HCEC 1CT (cell line): ENCODE data around the gene VTCN1.
"Not testable (repeated sequence)": the region's sequence is repeated elsewhere in the genome, so short reads cannot be mapped to it uniquely, and the experiment has no call there.

Experiments
- DNase-seq: peaks from one replicate; pipeline ENCODE4 v3.0.0-alpha.2; 2017

Gene VTCN1

DNA sequence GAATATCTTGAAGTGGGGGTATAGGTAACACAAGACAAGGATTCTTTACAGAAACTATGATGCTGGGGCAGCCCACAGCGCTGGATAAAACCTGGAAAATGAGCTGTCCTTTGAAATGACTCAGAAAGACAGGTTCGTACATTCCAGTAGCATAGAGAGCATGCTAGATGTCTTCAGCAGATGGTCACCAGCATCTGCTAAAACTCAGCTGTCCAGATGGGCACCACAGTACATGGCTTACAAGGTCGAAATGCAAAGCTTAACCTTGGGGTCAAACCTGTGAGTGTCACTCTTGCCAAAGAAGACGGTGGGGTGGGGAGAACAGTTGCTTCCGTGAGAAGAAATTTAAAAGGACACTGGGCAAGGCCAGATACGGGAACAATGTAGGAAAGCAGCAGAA is 47.9 kb downstream of the VTCN1 start:
- no peak for DNase-seq

DNA sequence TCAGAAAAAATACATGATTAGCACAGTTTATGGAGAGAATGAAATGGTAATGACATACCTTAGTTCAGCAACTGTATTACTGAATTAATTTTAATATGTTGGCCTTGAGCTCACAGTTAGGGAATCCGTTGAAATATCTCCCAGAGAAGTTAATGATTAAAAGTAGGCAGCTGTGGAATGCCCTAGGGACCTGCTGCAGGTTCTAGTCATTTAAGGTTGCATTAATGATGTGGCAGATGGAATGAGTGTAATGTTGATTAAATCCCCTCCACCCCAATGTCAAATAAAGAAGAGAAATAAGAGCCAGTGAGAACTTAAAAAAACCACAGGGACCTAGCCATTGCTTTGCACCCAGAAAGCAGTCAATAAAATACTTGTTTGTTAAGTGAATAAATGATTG is 48.8 kb downstream of the VTCN1 start:
- no peak for DNase-seq

DNA sequence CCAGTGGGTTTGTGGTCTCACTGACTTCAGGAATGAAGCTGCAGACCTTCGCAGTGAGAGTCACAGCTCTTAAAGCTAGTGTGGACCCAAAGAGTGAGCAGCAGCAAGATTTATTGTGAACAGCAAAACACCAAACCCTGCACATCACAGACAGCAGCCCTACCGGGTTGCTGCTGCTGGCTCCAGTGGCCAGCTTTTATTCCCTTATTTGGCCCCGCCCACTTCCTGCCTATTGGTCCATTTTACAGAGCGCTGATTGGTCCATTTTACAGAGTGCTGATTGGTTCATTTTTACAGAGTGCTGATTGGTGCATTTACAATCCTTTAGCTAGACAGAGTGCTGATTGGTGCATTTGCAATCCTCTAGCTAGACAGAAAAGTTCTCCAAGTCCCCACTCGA is 59.4 kb downstream of the VTCN1 start:
- not testable (repeated sequence) for DNase-seq

DNA sequence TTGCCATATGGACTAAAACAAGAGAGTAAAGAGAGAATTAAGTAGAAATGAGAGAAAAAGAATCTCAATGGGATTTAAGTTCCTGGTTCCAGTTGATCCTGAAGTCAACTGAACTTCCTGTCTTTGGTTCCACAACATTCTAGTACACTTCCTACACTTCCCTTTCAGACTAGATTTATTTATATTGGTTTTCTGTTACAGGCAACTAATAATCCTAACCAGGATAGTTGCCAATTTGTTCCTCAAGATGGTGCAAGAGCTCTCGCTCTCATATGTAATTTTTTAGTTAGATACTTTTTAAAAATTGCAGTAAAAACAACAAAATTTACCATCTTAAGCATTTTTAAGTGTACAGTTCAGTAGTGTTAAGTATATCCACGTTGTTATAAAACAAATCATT is 60.4 kb downstream of the VTCN1 start:
- DNase-seq = peak; percentile 67

DNA sequence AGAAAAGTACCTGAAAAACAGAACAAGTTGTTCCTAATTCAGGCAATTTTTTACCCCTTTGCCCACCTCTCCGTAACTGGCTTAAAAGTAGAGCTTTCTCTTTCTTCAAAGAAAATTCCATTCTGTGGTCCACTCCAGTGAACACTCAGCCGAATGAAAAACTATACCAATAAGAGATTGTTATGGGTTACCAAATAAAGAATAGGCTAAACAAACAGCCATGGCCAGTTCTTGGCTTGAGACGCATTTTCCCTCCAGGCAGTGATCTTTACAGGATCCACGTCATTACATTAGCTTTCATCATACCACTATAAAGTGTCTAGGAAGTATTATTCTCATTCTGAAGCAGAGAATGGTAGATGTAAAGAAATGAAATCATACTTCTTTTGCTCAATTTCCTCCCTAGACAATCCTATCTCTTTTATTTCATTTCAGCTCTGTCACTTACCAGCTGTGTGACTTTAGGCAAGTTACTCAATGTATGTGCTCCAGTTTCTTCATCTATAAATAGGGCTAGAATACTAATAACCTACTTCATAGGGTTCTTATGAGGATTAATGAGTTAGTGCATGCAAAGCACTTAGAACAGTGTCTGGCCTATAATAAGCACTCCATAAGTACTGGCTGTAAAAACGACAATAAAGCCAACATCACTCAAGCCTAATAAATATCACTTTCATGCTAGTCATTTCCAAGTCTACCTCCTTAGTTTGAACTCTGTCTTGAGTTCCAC is 62.7 kb downstream of the VTCN1 start:
- DNase-seq = no peak

DNA sequence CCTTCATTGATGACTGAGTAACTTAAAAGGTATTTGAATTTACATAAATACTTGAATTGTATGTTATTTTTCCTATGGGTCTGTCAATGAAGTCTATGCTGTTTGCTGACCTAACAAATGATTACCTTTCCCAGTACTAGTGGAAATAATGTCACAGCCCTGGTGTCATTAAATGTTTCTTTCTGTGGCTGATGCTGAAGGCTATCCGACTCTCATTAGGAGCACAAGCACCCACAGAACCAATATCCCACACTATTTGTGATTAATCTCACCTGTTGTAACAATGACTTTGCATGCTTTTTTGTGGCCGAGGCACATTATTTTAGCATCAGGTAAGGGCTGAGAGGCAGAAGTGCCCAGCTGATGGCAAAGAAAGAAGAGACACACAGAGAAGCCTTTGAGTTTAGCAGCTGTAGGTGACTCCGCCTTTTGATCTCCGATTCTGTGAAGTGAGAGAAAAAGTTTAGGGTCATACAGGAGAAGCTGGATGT is 63.3 kb downstream of the VTCN1 start:
- no peak for DNase-seq

DNA sequence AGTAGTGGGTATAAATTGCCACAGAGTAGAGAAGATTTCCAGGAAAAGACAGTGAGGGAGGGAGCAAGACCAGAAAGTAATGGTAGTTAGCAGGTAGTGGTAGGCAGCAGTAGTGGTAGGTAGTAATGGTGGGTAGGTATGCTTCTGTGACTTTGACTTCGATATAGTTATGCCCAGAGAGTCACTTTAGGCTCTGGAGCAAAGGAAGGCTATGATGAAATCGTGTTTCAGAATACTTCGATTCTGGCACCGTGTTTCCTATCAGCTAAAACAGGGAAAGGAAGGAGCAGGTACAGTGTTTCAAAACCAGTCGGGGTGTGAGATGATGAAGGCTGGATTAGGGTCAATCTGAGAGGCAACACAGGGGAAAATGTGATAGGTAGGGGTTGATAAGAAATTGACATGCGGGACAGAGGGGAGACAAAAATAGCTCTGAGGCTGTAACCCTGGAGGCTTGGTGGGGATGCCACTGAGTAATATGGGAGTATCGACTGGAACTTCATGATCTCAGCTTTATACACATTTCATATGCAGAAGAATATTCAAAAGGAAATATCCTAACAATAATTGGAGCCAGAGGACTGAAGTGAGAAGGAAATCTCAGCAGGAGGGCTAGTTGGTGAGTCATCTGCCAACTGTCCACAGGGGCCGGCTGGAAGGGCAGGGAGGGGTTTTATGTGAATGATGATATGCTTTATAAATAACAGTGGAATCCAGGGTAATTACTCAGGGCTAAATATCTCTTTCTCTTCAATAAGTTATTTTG is 64.0 kb downstream of the VTCN1 start:
- peak; percentile 92 for DNase-seq

DNA sequence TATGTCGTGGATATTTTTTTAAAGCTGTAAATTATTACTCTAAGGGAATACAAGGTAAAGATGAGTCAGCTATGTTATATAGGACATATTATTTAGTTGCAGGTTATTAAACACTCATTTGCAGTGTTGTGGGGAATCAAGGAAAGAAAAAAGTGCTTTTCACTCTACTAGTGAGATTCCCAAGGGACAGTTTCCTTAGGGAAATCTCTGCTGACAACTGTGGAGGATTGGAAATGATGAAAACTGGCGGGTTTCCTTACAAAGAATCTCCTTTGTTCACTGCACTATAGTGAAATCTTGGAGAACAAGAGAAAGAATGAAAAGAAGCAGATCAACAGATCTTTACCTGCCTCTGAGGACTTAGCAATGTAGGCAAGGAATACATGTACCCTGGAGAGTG is 64.7 kb downstream of the VTCN1 start:
- no peak for DNase-seq

DNA sequence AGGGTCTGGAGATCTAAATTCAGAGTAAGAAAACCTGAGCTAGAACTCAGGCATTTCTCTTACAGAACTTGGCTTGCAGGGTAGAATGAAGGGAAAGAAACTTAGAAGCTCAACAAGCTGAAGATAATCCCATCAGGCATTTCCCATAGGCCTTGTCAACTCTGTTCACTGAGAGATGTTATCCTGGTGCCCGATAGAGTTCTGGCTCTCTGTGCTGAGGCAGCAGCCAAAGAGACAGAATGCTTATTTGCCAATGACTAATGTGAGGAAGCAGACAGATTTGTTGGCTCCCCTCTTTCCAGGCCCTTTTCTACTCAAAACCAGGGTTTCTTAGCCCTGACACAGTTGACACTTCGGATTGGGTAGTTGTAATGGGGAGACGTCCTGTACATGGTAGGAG is 66.9 kb downstream of the VTCN1 start:
- DNase-seq = no peak

DNA sequence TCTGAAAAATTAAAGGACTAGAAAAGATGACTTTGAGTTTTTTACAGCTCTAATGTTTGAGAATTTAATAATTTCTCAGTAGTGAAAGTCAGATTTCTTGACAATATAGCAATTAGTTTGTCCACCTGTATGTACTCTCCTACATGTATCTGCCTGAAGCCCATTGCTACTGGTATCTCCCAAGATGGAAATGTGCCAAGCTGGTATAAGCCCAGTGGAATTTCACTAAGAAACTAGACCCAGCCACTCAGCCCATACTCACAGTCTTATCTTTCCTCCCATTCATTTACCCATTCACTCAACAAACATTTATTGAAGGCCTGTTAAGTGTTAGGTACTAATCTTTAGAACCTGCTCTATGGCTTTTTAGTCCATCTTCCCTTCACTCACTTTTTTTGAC is 67.6 kb downstream of the VTCN1 start:
- no peak for DNase-seq

DNA sequence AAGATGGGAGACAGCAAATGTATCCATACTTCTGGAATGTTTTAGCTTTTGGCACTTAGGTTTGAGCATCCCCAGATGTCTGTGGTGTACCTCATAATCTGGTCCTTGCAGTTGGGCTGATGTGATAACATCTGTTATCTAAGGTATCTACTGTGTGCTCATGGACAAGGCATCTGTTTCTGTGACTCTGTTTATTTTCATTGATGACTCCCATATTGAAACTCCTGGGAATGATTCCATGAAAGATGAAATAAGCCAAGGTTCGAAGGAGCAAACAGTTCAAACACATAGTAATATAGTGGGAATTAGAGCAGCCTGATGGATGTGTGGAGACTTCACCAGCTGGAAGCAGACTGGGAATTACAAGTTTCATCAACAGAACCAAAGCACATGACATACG is 68.5 kb downstream of the VTCN1 start:
- peak; percentile 81 for DNase-seq

DNA sequence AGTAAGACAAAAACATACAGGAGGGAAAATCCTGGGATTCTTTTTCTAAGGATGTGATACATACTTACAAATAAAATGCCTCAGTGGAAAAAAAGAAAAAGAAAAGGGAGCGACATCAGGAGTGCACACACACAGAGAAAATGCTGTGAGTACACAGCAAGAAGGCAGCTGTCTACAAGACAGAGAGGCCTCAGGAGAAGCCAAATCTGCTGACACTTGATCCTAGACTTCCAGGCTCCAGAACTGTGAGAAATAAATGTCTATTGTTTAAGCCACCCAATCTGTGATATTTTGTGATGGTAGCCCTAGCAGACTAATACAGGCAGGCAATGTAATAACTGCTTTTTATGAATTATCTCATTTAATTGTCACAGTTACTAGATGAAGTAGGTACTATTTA is 72.2 kb downstream of the VTCN1 start:
- no peak for DNase-seq

DNA sequence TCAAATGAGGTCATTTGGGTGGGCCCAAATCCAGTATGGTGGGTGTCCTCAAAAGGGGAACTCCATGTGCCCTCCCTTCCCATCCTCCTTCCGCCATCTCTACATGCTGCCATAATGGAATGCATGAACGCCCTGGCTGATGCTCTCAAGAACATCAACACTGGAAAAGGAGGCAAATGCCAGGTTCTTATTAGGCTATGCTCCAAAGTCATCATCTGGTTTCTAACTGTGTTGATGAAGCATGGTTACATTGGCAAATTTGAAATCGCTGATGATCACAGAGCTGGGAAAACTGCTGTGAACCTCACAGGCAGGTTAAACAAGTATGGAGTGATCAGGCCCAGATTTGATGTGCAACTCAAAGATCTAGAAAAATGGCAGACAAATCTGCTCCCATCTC is 72.6 kb downstream of the VTCN1 start:
- no peak for DNase-seq

DNA sequence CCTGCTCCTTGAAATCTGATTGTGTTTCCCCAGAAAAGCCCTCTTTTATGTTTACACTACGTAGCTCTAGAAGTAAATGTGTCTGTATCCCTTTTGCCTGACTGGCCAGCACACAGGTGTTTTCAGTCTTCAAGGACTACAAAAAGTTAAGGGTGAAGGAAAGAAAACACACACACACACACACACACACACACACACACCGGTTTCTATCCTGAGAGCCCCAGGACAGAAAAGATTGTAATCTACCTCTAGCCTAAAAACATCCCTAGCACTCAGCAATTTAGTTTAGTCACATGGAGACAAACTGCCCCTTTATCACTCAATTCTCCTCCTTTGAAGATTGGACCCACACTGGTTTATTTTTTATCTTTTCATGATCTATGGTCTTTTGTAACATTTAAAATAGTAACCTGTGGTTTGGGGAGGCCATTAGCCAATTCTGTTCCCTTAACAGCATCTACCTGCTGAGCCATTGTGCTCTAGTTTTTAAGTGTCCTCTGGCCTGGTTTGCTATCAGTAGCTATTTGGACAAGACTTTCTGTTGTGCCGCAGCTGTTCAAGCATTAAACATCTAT is 73.4 kb downstream of the VTCN1 start:
- no peak for DNase-seq

DNA sequence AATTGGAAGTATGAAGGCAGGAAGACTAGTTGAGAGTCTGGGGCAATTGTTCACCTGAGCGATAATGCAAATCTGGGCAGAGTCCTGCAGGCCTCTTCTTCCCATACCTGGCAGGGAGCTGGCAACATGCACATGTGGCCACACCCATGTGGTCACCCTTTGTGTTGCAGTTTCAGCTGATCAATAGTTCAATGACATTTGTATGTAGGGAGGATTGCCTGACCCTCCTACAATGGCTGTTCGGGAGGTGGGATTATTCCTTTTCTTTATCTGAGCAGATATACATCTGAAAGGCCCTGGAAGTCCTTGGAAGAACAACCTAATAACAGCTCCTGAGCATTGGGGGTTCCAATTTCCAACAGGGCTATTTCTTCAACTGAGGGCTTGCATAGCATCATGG is 74.0 kb downstream of the VTCN1 start:
- no peak for DNase-seq

DNA sequence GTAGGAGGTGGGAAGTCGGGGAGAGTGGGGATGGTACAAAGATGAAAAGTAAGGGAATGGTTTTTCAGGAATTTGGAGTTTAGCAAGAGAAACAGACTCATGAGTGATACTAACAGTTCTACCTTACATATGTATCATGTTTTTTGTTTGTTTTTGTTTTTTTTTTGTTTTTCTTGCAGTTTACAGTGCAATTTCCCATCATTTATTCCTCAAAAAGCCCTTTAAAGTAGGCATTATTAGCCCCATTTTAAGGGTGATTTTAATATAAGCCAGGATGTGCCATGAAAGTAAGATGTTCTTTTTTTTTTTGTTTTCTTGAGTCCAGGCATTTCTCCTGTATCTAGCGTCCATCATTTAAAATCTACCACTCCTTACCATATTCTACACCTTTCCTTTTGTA is 75.4 kb downstream of the VTCN1 start:
- DNase-seq = no peak

DNA sequence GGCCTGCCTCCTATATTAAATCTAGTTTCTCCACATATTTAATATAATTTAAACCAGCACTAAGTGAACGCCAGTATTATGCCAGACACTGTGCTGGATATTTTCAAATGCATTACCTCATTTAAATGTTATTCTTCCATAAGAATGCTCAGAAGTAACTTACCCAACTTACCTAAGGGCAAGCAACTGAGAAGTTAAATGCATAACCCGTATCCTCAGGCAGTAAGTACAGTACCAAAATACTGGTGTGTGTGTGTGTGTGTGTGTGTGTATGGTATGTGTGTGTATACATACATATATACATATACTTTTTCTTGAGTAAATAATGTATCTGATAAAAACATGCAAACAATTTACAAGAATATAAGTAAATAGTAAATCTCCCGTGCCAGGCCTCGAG is 80.2 kb downstream of the VTCN1 start:
- DNase-seq = no peak

DNA sequence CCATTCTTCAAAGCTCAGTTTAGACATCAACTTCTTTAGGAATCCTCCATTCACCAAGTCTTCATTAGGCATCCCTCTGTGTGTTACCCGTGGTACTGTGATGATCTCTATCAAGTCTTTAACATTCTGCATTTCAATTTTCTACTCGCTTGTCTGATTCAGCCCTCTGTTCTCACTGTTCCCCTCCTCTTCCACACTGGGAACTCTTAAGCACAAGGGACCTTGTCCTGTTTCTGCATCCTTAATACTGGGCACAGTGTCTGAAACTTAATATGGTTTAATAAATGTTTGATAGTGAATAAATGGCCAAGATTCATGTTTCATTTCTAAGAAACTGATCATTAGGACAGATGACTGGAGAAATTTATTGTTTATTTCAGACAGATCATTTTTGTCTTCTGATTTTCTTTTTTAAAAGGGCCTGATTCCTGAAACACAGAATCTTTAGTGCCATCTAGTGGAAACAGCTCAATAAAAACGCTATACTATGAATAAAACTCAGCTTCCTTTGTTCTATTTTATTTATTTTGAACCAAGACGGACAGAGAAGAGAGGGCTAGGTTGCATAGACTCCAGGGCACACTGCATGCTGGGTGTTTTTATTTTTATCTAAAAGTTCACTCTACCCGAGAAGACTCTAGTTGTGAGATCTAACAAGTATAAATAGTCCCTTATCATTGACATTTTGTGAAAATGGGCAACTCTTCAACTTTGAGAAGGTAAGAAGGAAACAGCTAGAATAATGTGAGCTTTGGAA is 82.2 kb downstream of the VTCN1 start:
- DNase-seq = peak; percentile 58

DNA sequence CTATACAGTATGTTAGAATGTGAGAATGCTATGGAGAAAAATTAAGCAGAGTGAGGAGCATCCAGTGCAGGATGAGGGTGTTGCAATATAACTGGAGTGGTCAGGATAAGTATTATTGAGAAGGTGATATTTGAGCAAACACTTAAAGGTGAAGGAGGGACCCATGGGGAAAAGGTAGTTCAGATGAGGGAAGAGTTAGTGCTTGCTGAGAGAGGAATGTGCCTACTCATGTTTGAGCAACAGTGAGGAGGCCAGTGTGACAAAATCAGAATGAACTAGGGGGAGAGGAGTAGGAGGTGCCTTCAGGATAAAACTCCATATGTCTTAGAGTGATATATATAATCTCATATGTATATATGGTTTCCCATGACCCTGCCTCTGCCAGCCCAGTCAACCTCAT is 82.9 kb downstream of the VTCN1 start:
- DNase-seq = no peak

DNA sequence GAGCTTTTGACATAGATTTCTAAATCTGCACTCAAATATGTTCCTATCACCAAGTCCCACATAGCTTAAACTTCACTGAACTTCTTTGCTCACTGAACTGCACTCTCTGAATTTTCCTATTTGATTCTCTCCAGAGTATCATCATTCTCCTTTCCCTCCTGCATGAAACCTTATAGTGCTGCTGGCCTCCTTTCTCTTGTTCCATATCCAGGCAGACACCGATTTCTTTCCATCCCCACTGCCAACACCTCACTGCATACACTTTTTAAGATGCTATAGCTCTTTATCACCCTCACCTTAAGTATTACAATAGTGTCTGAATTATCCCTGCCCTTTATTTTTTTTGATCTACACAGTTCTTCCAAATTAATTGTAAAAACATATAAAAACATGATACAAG is 86.1 kb downstream of the VTCN1 start:
- DNase-seq = no peak

DNA sequence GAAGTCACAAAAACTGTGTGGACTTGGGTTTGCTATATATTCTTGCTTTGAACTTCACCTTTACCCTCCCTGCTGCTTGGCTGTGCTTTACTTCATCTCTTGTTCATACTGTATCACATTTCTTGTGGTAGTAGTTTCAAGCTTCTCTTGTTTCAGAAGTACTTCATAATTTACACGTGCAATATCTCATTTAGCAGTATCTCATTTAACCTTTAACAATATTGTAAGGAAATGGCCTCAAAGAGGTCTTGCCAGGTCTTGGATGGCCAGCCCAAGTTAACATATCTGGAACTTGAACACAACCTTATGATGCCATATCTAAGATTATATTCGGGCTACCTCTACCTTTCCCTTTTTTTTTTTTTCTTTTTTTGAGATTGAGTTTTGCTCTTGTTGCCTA is 87.5 kb downstream of the VTCN1 start:
- DNase-seq = no peak

DNA sequence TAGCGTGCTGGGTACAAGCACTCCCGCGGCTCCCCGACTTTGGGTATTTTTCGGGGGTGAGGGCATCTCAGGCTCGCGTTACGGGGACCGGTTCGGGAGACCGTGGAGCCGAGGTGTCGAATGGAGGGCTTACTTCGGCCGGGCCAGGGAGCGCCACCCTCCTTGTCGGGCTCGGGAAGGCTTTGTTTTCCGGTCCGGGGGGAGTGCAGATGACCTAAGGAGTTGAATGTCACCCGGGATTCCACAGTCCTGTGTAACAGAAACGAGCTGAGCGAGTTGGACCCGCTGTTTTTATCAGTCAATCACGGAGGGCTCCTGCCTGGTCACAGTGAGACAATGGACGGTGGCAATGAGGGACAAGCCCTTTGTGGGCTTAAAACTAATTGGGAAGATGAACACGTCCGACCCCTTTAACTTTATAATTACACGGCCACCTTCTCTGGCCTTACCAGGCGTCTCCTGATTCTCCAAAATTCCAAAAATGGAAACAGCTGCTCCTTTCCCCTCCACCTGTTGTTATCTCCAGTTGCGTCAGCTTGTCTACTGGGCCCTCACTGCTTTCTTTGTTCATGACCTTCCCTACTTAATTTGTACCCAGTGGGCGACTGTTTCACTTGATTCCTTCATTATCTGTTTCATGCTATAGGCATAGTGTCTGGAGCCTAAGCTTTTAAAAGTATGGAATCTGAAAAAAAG is 88.2 kb downstream of the VTCN1 start:
- no peak for DNase-seq
